NCI-H146 (cell line): ENCODE data around the gene NIPBL.
"Not testable (repeated sequence)": the region's sequence is repeated elsewhere in the genome, so short reads cannot be mapped to it uniquely, and the experiment has no call there.

Experiments used
- DNase-seq: peaks from one replicate; lab custom pipeline; 2025; lab: John Stamatoyannopoulos, UW

Gene NIPBL

GRCh38 chr5:37037840-37038239, 161.3 kb downstream of the NIPBL start:
- DNase-seq = no peak

- no peak for DNase-seq
Measured at GRCh38 chr5:37039824-37040223, 163.3 kb downstream of the NIPBL start.

GRCh38 chr5:37043693-37044092, 167.1 kb downstream of the NIPBL start:
- DNase-seq = peak; percentile 7

GRCh38 chr5:37044120-37044519, 167.6 kb downstream of the NIPBL start:
- no peak for DNase-seq

GRCh38 chr5:37045703-37046102, 169.1 kb downstream of the NIPBL start:
- no peak for DNase-seq

- DNase-seq = no peak
Measured at GRCh38 chr5:37047947-37048346, 171.4 kb downstream of the NIPBL start.

GRCh38 chr5:37054391-37054790, 177.8 kb downstream of the NIPBL start:
- no peak for DNase-seq

GRCh38 chr5:37055383-37055990, 178.9 kb downstream of the NIPBL start:
- DNase-seq = no peak

GRCh38 chr5:37056762-37057161, 180.2 kb downstream of the NIPBL start:
- DNase-seq = no peak

GRCh38 chr5:37060030-37060429, 183.5 kb downstream of the NIPBL start:
- DNase-seq = no peak

GRCh38 chr5:37063739-37064138, 187.2 kb downstream of the NIPBL start:
- no peak for DNase-seq

GRCh38 chr5:37064442-37064841, 187.9 kb downstream of the NIPBL start:
- DNase-seq = no peak

GRCh38 chr5:37071487-37071886, 194.9 kb downstream of the NIPBL start:
- DNase-seq = no peak

- DNase-seq = no peak
Measured at GRCh38 chr5:37071901-37072581, 195.5 kb downstream of the NIPBL start.

- no peak for DNase-seq
Measured at GRCh38 chr5:37075399-37075950, 198.9 kb downstream of the NIPBL start.

- no peak for DNase-seq
Measured at GRCh38 chr5:37077146-37077545, 200.6 kb downstream of the NIPBL start.

- no peak for DNase-seq
Measured at GRCh38 chr5:37080697-37081096, 204.1 kb downstream of the NIPBL start.

GRCh38 chr5:37082977-37083376, 206.4 kb downstream of the NIPBL start:
- not testable (repeated sequence) for DNase-seq

GRCh38 chr5:37086026-37086425, 209.5 kb downstream of the NIPBL start:
- not testable (repeated sequence) for DNase-seq

- DNase-seq = peak; percentile 1
Measured at GRCh38 chr5:37086466-37087173, 210.1 kb downstream of the NIPBL start.

- DNase-seq = no peak
Measured at GRCh38 chr5:37088009-37088408, 211.4 kb downstream of the NIPBL start.

- DNase-seq = peak; percentile 96
Measured at GRCh38 chr5:37090123-37090726, 213.7 kb downstream of the NIPBL start.

GRCh38 chr5:37090781-37091180, 214.2 kb downstream of the NIPBL start:
- peak; percentile 51 for DNase-seq
